GM23338 (cell line): Measurements from ENCODE around the gene HECTD2.
"Not testable (repeated sequence)": the region's sequence is repeated elsewhere in the genome, so short reads cannot be mapped to it uniquely, and the experiment has no call there.

Experiments
- CREB1 ChIP-seq: fragments of 250-450 bp; sonication (Bioruptor Pico); IDR thresholded peaks from 2 replicates; pipeline ENCODE4 v1.5.0; 2020; ENCODE audit warnings: low read depth, mild to moderate bottlenecking, moderate library complexity
- EZH2 ChIP-seq: fragments of 200-600 bp; sonication (generic); IDR thresholded peaks from one replicate; pipeline ENCODE4 v1.8.0; 2017; ENCODE audit warnings: antibody characterized with exemption, mild to moderate bottlenecking, low read depth; ENCODE audit not compliant: unreplicated experiment
- EZH2phosphoT487 ChIP-seq: fragments of 200-600 bp; sonication (generic); IDR thresholded peaks from one replicate; pipeline ENCODE4 v1.8.1; 2018; ENCODE audit warnings: antibody characterized with exemption; ENCODE audit not compliant: unreplicated experiment
- JUNB ChIP-seq: IDR thresholded peaks from one replicate; pipeline ENCODE4 v1.6.1; 2016; ENCODE audit warnings: antibody characterized with exemption; ENCODE audit not compliant: unreplicated experiment
- NANOG ChIP-seq: IDR thresholded peaks from 2 replicates; pipeline ENCODE4 v1.6.1; 2016; ENCODE audit warnings: antibody characterized with exemption, borderline replicate concordance
- POLR2AphosphoS5 ChIP-seq: IDR thresholded peaks from 2 replicates; pipeline ENCODE4 v1.6.1; 2016; ENCODE audit warnings: antibody characterized with exemption, low read depth
- STAT1 ChIP-seq: IDR thresholded peaks from one replicate; pipeline ENCODE4 v1.6.1; 2016; ENCODE audit warnings: antibody characterized with exemption; ENCODE audit not compliant: unreplicated experiment
- ZNF114 ChIP-seq: fragments of 250-450 bp; sonication (Bioruptor Pico); IDR thresholded peaks from 2 replicates; pipeline ENCODE4 v1.5.0; 2020; ENCODE audit warnings: mild to moderate bottlenecking, moderate library complexity
- TF ChIP-seq, protein P1 (sequence below), 2 experiments: fragments of 200-600 bp in 1 of 2; sonication (generic) in 1 of 2; conservative IDR thresholded peaks; 2 replicates each; pipeline versions ENCODE4 v1.5.1 to v1.6.1; 2016 to 2017; ENCODE audit warnings: antibody characterized with exemption in 2 of 2, low read depth in 2 of 2, mild to moderate bottlenecking in 2 of 2, moderate library complexity in 1 of 2
- TF ChIP-seq, protein P2 (sequence below): fragments of 250-450 bp; sonication (Bioruptor Pico); IDR thresholded peaks from 2 replicates; pipeline ENCODE4 v1.5.0; 2020; ENCODE audit warnings: mild to moderate bottlenecking, moderate library complexity
- TF ChIP-seq, protein P3 (sequence below): IDR thresholded peaks from one replicate; pipeline ENCODE4 v1.6.1; 2018; ENCODE audit warnings: antibody characterized with exemption; ENCODE audit not compliant: unreplicated experiment
- TF ChIP-seq, protein P4 (sequence below): IDR thresholded peaks from 2 replicates; pipeline ENCODE4 v1.6.1; 2016; ENCODE audit warnings: antibody characterized with exemption

DNA sequence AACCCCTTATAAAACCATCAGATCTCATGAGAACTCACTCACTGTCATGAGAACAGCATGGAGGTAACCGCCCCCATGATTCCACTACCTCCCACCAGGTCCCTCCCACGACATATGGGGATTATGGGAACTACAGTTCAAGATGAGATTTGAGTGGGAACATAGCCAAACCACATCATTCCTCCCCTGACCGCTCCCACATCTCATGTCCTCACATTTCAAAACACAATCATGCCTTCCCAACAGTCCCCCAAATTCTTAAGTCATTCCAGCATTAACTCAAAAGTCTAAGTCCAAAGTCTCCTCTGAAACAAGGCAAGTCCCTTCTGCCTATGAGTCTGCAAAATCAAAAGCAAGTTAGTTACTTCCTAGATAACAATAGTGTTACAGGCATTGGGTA is 150.7 kb downstream of the HECTD2 start:
- TF ChIP-seq, protein P1, sequence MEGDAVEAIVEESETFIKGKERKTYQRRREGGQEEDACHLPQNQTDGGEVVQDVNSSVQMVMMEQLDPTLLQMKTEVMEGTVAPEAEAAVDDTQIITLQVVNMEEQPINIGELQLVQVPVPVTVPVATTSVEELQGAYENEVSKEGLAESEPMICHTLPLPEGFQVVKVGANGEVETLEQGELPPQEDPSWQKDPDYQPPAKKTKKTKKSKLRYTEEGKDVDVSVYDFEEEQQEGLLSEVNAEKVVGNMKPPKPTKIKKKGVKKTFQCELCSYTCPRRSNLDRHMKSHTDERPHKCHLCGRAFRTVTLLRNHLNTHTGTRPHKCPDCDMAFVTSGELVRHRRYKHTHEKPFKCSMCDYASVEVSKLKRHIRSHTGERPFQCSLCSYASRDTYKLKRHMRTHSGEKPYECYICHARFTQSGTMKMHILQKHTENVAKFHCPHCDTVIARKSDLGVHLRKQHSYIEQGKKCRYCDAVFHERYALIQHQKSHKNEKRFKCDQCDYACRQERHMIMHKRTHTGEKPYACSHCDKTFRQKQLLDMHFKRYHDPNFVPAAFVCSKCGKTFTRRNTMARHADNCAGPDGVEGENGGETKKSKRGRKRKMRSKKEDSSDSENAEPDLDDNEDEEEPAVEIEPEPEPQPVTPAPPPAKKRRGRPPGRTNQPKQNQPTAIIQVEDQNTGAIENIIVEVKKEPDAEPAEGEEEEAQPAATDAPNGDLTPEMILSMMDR (conservative IDR thresholded peaks at IDR 0.05; ENCODE audit: low read depth in 2 of 2), result not testable (repeated sequence)
- TF ChIP-seq, protein P2, sequence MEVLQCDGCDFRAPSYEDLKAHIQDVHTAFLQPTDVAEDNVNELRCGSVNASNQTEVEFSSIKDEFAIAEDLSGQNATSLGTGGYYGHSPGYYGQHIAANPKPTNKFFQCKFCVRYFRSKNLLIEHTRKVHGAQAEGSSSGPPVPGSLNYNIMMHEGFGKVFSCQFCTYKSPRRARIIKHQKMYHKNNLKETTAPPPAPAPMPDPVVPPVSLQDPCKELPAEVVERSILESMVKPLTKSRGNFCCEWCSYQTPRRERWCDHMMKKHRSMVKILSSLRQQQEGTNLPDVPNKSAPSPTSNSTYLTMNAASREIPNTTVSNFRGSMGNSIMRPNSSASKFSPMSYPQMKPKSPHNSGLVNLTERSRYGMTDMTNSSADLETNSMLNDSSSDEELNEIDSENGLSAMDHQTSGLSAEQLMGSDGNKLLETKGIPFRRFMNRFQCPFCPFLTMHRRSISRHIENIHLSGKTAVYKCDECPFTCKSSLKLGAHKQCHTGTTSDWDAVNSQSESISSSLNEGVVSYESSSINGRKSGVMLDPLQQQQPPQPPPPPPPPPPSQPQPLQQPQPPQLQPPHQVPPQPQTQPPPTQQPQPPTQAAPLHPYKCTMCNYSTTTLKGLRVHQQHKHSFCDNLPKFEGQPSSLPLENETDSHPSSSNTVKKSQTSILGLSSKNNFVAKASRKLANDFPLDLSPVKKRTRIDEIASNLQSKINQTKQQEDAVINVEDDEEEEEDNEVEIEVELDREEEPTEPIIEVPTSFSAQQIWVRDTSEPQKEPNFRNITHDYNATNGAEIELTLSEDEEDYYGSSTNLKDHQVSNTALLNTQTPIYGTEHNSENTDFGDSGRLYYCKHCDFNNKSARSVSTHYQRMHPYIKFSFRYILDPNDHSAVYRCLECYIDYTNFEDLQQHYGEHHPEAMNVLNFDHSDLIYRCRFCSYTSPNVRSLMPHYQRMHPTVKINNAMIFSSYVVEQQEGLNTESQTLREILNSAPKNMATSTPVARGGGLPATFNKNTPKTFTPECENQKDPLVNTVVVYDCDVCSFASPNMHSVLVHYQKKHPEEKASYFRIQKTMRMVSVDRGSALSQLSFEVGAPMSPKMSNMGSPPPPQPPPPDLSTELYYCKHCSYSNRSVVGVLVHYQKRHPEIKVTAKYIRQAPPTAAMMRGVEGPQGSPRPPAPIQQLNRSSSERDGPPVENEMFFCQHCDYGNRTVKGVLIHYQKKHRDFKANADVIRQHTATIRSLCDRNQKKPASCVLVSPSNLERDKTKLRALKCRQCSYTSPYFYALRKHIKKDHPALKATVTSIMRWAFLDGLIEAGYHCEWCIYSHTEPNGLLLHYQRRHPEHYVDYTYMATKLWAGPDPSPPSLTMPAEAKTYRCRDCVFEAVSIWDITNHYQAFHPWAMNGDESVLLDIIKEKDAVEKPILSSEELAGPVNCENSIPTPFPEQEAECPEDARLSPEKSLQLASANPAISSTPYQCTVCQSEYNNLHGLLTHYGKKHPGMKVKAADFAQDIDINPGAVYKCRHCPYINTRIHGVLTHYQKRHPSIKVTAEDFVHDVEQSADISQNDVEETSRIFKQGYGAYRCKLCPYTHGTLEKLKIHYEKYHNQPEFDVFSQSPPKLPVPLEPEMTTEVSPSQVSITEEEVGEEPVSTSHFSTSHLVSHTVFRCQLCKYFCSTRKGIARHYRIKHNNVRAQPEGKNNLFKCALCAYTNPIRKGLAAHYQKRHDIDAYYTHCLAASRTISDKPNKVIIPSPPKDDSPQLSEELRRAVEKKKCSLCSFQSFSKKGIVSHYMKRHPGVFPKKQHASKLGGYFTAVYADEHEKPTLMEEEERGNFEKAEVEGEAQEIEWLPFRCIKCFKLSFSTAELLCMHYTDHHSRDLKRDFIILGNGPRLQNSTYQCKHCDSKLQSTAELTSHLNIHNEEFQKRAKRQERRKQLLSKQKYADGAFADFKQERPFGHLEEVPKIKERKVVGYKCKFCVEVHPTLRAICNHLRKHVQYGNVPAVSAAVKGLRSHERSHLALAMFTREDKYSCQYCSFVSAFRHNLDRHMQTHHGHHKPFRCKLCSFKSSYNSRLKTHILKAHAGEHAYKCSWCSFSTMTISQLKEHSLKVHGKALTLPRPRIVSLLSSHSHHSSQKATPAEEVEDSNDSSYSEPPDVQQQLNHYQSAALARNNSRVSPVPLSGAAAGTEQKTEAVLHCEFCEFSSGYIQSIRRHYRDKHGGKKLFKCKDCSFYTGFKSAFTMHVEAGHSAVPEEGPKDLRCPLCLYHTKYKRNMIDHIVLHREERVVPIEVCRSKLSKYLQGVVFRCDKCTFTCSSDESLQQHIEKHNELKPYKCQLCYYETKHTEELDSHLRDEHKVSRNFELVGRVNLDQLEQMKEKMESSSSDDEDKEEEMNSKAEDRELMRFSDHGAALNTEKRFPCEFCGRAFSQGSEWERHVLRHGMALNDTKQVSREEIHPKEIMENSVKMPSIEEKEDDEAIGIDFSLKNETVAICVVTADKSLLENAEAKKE (CRISPR knock-in tag), result not testable (repeated sequence)
- TF ChIP-seq, protein P3, sequence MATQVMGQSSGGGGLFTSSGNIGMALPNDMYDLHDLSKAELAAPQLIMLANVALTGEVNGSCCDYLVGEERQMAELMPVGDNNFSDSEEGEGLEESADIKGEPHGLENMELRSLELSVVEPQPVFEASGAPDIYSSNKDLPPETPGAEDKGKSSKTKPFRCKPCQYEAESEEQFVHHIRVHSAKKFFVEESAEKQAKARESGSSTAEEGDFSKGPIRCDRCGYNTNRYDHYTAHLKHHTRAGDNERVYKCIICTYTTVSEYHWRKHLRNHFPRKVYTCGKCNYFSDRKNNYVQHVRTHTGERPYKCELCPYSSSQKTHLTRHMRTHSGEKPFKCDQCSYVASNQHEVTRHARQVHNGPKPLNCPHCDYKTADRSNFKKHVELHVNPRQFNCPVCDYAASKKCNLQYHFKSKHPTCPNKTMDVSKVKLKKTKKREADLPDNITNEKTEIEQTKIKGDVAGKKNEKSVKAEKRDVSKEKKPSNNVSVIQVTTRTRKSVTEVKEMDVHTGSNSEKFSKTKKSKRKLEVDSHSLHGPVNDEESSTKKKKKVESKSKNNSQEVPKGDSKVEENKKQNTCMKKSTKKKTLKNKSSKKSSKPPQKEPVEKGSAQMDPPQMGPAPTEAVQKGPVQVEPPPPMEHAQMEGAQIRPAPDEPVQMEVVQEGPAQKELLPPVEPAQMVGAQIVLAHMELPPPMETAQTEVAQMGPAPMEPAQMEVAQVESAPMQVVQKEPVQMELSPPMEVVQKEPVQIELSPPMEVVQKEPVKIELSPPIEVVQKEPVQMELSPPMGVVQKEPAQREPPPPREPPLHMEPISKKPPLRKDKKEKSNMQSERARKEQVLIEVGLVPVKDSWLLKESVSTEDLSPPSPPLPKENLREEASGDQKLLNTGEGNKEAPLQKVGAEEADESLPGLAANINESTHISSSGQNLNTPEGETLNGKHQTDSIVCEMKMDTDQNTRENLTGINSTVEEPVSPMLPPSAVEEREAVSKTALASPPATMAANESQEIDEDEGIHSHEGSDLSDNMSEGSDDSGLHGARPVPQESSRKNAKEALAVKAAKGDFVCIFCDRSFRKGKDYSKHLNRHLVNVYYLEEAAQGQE, result not testable (repeated sequence)
- TF ChIP-seq EZH2, POLR2AphosphoS5, CREB1, EZH2phosphoT487, STAT1, JUNB, NANOG, ZNF114: not testable (repeated sequence)
- TF ChIP-seq, protein P4, sequence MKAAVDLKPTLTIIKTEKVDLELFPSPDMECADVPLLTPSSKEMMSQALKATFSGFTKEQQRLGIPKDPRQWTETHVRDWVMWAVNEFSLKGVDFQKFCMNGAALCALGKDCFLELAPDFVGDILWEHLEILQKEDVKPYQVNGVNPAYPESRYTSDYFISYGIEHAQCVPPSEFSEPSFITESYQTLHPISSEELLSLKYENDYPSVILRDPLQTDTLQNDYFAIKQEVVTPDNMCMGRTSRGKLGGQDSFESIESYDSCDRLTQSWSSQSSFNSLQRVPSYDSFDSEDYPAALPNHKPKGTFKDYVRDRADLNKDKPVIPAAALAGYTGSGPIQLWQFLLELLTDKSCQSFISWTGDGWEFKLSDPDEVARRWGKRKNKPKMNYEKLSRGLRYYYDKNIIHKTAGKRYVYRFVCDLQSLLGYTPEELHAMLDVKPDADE, result not testable (repeated sequence)
